HG02759 (cell line): ENCODE data around the gene HEATR5A.
"Not testable (repeated sequence)": the region's sequence is repeated elsewhere in the genome, so short reads cannot be mapped to it uniquely, and the experiment has no call there.

Experiments
- ATAC-seq: cut with Tn5 transposase; IDR thresholded peaks from one replicate; pipeline ENCODE4 v1.9.1; 2021; ENCODE audit warnings: mild to moderate bottlenecking, moderate library complexity; ENCODE audit not compliant: unreplicated experiment

The HEATR5A gene

GRCh38 chr14:31336646-31337045 lies 83.7 kb downstream of the HEATR5A start:
- no peak for ATAC-seq

GRCh38 chr14:31331395-31331794 lies 89.0 kb downstream of the HEATR5A start:
- not testable (repeated sequence) for ATAC-seq

GRCh38 chr14:31329876-31330521 lies 90.4 kb downstream of the HEATR5A start:
- not testable (repeated sequence) for ATAC-seq

- ATAC-seq: no peak
These were observed 94.2 kb downstream of the HEATR5A start for GRCh38 chr14:31326111-31326510.

- no peak for ATAC-seq
These were observed 96.9 kb downstream of the HEATR5A start for GRCh38 chr14:31323419-31323818.

GRCh38 chr14:31320922-31321766 lies 99.2 kb downstream of the HEATR5A start:
- no peak for ATAC-seq

- no peak for ATAC-seq
These were observed 100.1 kb downstream of the HEATR5A start for GRCh38 chr14:31320216-31320615.

GRCh38 chr14:31319701-31320100 lies 100.6 kb downstream of the HEATR5A start:
- ATAC-seq: no peak

GRCh38 chr14:31312934-31313333 lies 107.4 kb downstream of the HEATR5A start:
- ATAC-seq: no peak

GRCh38 chr14:31312370-31312769 lies 108.0 kb downstream of the HEATR5A start:
- not testable (repeated sequence) for ATAC-seq

GRCh38 chr14:31307618-31308017 lies 112.7 kb downstream of the HEATR5A start:
- no peak for ATAC-seq

- no peak for ATAC-seq
These were observed 113.2 kb downstream of the HEATR5A start for GRCh38 chr14:31307198-31307597.

GRCh38 chr14:31303654-31304053 lies 116.7 kb downstream of the HEATR5A start:
- no peak for ATAC-seq

GRCh38 chr14:31300883-31301282 lies 119.5 kb downstream of the HEATR5A start:
- ATAC-seq: no peak

- no peak for ATAC-seq
These were observed 120.1 kb downstream of the HEATR5A start for GRCh38 chr14:31300296-31300695.

- ATAC-seq: peak; percentile 71
These were observed 122.5 kb downstream of the HEATR5A start for GRCh38 chr14:31297701-31298344.

- no peak for ATAC-seq
These were observed 123.2 kb downstream of the HEATR5A start for GRCh38 chr14:31297112-31297511.

GRCh38 chr14:31294746-31295405 lies 125.5 kb downstream of the HEATR5A start:
- no peak for ATAC-seq

GRCh38 chr14:31292937-31293616 lies 127.3 kb downstream of the HEATR5A start:
- ATAC-seq: no peak

GRCh38 chr14:31291210-31291609 lies 129.1 kb downstream of the HEATR5A start:
- no peak for ATAC-seq
